Measurements from ENCODE around the gene SIT1.

The SIT1 gene

DNA sequence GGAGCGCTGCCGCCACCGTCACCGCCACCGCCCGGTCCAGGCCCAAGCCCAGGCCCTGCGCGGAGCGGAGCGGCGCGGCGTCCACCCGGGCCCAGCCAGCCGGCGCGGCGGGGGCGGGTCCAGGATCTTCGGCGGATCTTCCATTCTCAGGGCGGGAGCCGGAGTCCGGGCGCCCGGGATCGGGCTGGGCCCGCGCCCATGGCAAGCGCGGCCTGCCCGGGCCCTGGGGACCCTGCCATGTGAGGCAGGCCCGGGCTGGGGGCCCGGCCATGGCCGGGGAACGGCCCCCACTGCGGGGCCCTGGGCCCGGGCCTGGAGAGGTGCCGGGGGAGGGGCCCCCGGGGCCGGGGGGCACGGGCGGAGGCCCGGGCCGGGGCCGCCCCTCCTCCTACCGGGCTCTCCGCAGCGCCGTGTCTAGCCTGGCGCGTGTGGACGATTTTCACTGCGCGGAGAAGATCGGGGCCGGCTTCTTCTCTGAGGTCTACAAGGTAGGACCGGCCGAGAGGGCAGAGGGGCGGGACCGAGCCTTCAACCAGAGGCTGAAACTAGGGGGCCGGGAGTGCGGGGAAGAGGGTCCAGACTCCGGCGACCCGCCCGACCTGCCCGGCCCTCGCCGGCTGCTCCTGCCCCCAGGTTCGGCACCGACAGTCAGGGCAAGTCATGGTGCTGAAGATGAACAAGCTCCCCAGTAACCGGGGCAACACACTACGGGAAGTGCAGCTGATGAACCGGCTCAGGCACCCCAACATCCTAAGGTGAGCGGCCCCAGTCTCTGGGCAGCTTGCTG is 45.2 kb downstream of the SIT1 start:
- no peaks in the 10 kb centered on the region for H4K20me1 ChIP-seq (ENCODE audit: insufficient read depth, low read length)
- H3K27me3 ChIP-seq (ENCODE audit: insufficient read depth, low read length) = no peaks in the 10 kb centered on the region
- no peak overlapping the region for H2AFZ ChIP-seq (ENCODE audit: low read length)
- TF ChIP-seq EZH2 (IDR thresholded peaks at IDR 0.05; ENCODE audit: borderline replicate concordance, low read length) = no peak
- TF ChIP-seq, protein P1, sequence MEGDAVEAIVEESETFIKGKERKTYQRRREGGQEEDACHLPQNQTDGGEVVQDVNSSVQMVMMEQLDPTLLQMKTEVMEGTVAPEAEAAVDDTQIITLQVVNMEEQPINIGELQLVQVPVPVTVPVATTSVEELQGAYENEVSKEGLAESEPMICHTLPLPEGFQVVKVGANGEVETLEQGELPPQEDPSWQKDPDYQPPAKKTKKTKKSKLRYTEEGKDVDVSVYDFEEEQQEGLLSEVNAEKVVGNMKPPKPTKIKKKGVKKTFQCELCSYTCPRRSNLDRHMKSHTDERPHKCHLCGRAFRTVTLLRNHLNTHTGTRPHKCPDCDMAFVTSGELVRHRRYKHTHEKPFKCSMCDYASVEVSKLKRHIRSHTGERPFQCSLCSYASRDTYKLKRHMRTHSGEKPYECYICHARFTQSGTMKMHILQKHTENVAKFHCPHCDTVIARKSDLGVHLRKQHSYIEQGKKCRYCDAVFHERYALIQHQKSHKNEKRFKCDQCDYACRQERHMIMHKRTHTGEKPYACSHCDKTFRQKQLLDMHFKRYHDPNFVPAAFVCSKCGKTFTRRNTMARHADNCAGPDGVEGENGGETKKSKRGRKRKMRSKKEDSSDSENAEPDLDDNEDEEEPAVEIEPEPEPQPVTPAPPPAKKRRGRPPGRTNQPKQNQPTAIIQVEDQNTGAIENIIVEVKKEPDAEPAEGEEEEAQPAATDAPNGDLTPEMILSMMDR (IDR thresholded peaks at IDR 0.05; ENCODE audit: low read length) = no peak
- peak overlapping the region; percentile 97 for H3K4me2 ChIP-seq (ENCODE audit: low read length)
- no peaks in the 10 kb centered on the region for H3K9me2 ChIP-seq (ENCODE audit: low read depth, low read length)
- H3K9ac ChIP-seq (ENCODE audit: low read length) = peak overlapping the region; percentile 87
- H3K36me3 ChIP-seq (ENCODE audit: insufficient read depth, low read length) = peaks cover 39% of the 10 kb centered on the region
- H3K4me3 ChIP-seq (ENCODE audit: low read depth, low read length, poor library complexity, severe bottlenecking) = peak overlapping the region; percentile 81
- peaks cover 50% of the 10 kb centered on the region for H3K4me1 ChIP-seq (ENCODE audit: insufficient read depth, low read length, severe bottlenecking)
- no peaks in the 10 kb centered on the region for H3K9me3 ChIP-seq (ENCODE audit: low read length)
- H3K27ac ChIP-seq (ENCODE audit: low read depth, low read length, poor library complexity, severe bottlenecking) = peak overlapping the region; percentile 47
- H3F3A ChIP-seq (ENCODE audit: insufficient read depth, low read length) = no peaks in the 10 kb centered on the region
- H3K79me2 ChIP-seq (ENCODE audit: insufficient read depth, low read length) = peaks cover 11% of the 10 kb centered on the region; the same call in 1 of the 2 replicates

DNA sequence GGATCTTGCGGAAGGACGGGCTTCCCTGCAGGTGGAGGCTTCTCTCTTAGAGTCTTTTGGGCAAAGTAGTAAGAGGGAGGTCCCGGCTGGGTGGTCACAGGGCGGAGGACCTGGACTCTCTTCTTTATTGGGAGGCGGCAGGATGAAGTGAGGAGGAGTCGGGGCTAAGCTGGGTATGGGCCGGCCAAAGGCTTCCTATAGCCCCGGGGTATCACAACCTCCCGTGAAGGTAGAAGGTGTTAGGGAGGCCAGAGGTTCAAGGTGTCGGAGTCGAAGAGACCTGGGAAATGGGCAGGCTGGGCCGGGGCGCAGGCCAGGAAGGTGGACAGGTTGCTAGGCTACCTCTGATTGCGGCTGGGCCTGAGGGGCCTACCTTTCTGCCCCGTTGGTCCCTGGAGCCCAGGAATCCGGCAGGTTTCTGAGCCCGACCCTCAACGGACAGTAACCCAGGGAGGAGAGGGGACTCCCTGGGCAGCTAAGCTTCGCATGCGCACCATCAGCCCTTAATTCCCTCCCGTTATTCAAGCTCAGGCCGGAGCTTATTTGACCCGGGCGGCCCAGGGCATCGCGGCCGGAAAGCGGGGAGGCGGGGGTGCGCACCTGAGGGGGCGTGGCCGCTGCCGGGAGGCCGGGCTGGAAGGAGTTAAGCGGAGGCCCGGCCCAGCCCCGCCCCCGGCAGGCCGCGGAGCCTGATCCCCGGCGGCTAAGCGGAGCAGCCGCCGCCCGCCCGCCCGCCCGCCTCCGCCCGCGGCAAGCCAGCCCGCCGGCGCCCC is 46.0 kb downstream of the SIT1 start, which contains the start of gene TESK1:
TESK1 (plus strand) TSS at position 685 of the 773 bp plus-strand sequence. CDS start 358 bp downstream, outside the sequence.
- Histone ChIP-seq H3K4me1 (ENCODE audit: insufficient read depth, low read length, severe bottlenecking) (peaks cover 42% of the 10 kb centered on the region), H3K4me3 (ENCODE audit: low read depth, low read length, poor library complexity, severe bottlenecking) (peak within 1 kb of the TSS; percentile 81), H4K20me1 (ENCODE audit: insufficient read depth, low read length) (no peaks in the 10 kb centered on the region), H3K9me3 (ENCODE audit: low read length) (no peaks in the 10 kb centered on the region), H3K9ac (ENCODE audit: low read length) (peak within 1 kb of the TSS; percentile 87), H3K79me2 (ENCODE audit: insufficient read depth, low read length) (peaks cover 11% of the 10 kb centered on the region; the same call in 1 of the 2 replicates), H3K27ac (ENCODE audit: low read depth, low read length, poor library complexity, severe bottlenecking) (peak within 1 kb of the TSS; percentile 84), H2AFZ (ENCODE audit: low read length) (no peak within 1 kb of the TSS), H3K4me2 (ENCODE audit: low read length) (peak within 1 kb of the TSS; percentile 97), H3K9me2 (ENCODE audit: low read depth, low read length) (no peaks in the 10 kb centered on the region), H3K36me3 (ENCODE audit: insufficient read depth, low read length) (peaks cover 31% of the 10 kb centered on the region), H3K27me3 (ENCODE audit: insufficient read depth, low read length) (no peaks in the 10 kb centered on the region), H3F3A (ENCODE audit: insufficient read depth, low read length) (no peaks in the 10 kb centered on the region)
- TF ChIP-seq EZH2 (IDR thresholded peaks at IDR 0.05; ENCODE audit: borderline replicate concordance, low read length) = no peak
- TF ChIP-seq, protein P1 (IDR thresholded peaks at IDR 0.05; ENCODE audit: low read length) = no peak

DNA sequence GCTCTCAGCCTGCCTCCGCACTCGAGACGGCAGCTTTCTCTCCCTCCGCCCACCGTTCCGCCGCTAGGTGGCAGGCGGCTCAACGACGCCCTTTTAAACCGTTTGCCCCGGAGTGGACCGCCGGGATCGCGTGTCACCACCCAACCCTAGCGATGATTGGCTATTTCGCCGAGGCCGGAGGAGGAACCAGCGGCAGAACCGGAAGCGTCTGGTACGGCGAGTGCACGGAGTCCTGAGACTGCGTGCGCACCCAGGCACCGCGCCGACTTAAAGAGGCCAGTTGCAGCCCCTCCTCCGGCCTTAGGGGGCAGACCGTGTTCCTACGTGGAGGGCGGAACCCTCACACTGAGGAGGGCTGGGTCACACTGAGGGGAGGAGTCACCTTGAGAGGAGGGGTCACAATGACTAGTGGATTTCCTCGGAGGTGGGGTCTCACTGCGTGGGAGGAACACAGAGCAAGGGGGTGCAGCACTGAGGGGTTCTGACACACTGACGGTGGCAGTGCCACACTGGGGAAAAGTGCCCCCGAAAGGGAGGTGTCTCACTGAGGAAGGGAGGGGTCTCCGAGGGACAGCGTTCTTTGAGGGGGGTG is 46.6 kb downstream of the SIT1 start:
- Histone ChIP-seq H3K27ac (ENCODE audit: low read depth, low read length, poor library complexity, severe bottlenecking) (peak overlapping the region; percentile 84), H3K9me2 (ENCODE audit: low read depth, low read length) (no peaks in the 10 kb centered on the region), H3K9me3 (ENCODE audit: low read length) (no peaks in the 10 kb centered on the region), H3K9ac (ENCODE audit: low read length) (peak overlapping the region; percentile 80), H3K4me1 (ENCODE audit: insufficient read depth, low read length, severe bottlenecking) (peaks cover 35% of the 10 kb centered on the region), H3K4me3 (ENCODE audit: low read depth, low read length, poor library complexity, severe bottlenecking) (peak overlapping the region; percentile 80), H3K4me2 (ENCODE audit: low read length) (peak overlapping the region; percentile 90), H3K27me3 (ENCODE audit: insufficient read depth, low read length) (no peaks in the 10 kb centered on the region), H3K79me2 (ENCODE audit: insufficient read depth, low read length) (peaks cover 11% of the 10 kb centered on the region; the same call in 1 of the 2 replicates), H4K20me1 (ENCODE audit: insufficient read depth, low read length) (no peaks in the 10 kb centered on the region), H3F3A (ENCODE audit: insufficient read depth, low read length) (no peaks in the 10 kb centered on the region), H2AFZ (ENCODE audit: low read length) (no peak overlapping the region), H3K36me3 (ENCODE audit: insufficient read depth, low read length) (peaks cover 24% of the 10 kb centered on the region)
- TF ChIP-seq, protein P1 (IDR thresholded peaks at IDR 0.05; ENCODE audit: low read length) = peak; percentile 87
- TF ChIP-seq EZH2 (IDR thresholded peaks at IDR 0.05; ENCODE audit: borderline replicate concordance, low read length) = no peak
